ENCODE results near the gene CCL23.

DNA sequence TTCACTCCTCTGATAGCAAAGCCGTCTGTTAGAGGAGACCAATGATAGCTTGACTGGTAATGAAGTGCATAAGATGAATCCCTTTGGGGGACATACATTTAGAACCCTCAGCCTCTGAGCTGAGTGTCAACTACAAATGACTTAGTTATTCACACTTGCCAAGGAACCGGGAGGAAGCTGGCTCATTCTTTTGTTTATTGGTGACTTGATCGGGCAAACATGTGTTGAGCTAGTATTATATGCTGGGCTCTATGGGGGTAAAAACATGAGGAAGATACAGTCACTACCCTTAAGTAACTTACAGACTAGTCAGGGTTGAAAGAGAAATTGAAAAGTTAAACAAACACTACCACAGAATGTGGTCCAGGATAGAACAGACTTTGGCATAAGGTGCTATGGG is 39.4 kb downstream of the CCL23 start:
- TF ChIP-seq, protein P1, sequence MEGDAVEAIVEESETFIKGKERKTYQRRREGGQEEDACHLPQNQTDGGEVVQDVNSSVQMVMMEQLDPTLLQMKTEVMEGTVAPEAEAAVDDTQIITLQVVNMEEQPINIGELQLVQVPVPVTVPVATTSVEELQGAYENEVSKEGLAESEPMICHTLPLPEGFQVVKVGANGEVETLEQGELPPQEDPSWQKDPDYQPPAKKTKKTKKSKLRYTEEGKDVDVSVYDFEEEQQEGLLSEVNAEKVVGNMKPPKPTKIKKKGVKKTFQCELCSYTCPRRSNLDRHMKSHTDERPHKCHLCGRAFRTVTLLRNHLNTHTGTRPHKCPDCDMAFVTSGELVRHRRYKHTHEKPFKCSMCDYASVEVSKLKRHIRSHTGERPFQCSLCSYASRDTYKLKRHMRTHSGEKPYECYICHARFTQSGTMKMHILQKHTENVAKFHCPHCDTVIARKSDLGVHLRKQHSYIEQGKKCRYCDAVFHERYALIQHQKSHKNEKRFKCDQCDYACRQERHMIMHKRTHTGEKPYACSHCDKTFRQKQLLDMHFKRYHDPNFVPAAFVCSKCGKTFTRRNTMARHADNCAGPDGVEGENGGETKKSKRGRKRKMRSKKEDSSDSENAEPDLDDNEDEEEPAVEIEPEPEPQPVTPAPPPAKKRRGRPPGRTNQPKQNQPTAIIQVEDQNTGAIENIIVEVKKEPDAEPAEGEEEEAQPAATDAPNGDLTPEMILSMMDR (conservative IDR thresholded peaks at IDR 0.05; ENCODE audit: low read length), result no peak
- no peak for TF ChIP-seq EZH2phosphoT487 (IDR thresholded peaks at IDR 0.05; ENCODE audit: borderline replicate concordance, low read depth, low read length)

Data from OCI-LY7 (cell line).